GM12873 (cell line): ENCODE measurements around the gene CNTRL.
A peak's percentile ranks its signal among the peaks of the same experiment; 100 is the strongest.

Experiments used
- CTCF ChIP-seq: IDR thresholded peaks from 2 replicates; pipeline ENCODE4 v1.5.1; 2012; ENCODE audit warnings: low read depth, mild to moderate bottlenecking, moderate library complexity, low read length, control low read depth; ENCODE audit not compliant: insufficient read depth; ENCODE audit errors: missing control alignments

The CNTRL gene

DNA sequence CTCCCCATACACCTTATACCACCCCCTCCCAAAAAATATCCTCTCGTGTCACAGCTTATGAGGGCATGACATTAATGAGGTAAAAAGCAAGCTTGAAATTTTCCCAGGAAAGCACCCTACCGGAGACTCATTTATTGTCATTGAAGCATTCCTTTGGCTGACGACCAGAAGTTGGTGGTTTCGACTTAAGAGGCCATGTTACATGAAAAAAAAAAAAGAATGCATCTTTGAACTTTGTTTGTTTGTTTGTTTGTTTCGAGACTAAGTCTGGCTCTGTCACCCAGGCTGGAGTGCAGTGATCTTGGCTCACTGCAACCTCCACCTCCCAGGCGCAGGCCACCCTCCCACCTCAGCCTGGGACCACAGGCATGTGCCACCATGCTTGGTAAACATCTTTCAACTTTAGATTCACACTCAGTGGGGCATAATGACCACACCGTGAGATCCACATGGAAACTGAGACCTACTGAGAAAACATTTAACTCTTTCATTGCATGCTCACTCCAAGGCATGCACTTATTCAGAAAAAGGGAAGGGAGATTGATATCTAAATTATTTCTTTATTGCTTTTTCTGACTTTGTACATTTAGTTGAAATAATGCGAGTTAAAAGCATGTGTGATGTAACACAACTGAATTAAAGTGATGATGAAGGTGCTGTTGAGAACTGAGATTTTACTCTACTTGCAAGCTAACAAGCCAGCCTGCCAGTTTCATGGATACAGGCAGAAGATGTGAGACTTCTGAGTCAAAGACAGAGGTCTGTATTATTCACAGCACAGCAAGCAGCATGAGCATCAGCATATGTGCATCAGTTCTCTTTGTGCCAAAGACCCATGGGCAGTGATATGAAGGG, 132.0 kb downstream of the CNTRL start:
- no peak for TF ChIP-seq CTCF

- TF ChIP-seq CTCF = no peak
Observed at GRCh38 chr9:121207371-121207940, 132.7 kb downstream of the CNTRL start.

DNA sequence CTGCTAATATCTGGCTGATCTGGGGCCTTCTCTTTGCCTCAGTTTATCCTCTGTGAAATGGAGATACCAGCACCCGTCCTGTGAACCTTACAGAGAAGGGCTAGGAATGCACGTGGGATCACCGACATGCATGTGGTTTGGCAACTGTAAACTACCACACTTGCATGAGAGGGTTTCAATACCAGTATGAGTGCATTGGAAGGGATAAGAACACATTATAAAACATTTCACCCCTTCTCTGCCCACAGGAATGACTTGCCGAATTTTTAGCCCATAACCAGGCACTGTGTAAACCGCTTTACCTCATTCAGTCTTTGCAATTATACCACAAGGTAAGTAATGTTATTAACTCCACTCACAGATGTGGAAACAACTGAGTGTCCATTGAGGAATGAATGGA, 135.8 kb downstream of the CNTRL start:
- TF ChIP-seq CTCF = no peak

DNA sequence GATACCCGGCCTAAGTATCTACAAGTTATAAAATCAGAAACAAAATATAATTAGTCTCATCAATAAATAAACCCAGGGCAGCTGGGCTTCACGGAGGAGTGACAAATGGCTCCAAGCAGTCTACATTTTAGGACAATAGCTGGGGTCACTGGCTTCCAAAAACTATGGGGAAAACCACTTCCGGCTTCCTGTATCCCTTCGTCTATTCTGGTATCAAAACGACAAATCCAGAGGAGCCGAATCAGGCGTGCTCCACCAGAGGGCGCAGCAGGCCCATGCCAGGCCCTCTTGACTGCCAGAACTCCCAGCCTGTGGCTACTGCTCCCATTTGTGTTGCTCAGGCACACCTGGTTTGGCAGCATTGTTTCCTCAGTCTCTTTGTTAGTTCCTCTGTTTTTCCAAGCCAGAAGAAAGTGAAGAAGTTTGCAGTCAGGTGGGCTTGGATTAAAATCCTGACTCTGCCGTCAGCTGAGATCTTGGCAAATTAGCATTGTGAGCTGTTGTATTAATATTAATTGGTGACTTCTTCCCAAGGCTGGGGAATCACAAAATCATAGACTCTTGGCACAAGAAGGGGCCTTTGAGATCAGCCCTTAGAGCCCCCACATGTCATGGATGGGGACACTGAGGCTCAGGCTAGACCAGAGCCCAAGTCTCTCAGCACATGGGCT, 138.5 kb downstream of the CNTRL start:
- peak; percentile 98 for TF ChIP-seq CTCF

DNA sequence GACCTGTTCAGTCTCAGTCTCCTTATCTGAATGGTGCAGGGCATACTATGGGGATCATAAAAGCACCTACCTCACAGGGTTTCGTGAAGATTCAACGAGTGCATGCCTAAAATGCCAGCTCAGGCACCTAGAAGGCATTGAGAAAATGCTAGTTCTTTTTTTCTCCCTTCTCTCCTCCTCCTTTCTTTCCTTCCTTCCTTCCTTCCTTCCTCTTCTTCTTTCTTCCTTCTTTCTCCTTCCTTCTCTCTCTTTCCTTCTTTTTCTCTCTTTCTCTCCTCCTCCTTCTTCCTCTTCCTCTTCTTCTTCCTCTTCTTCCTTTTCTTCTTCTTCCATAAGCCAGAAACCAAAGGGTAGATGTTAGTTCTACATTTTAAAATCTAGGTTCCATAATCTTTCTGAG, 139.2 kb downstream of the CNTRL start:
- TF ChIP-seq CTCF = no peak

- TF ChIP-seq CTCF = no peak
Observed at GRCh38 chr9:121216271-121216805, 141.6 kb downstream of the CNTRL start.
